GM10847 (cell line): ENCODE measurements around the gene CACNB4.

Experiments used
- POLR2A ChIP-seq: IDR thresholded peaks from 2 replicates; pipeline ENCODE4 v1.6.1; 2011; ENCODE audit not compliant: insufficient read length; ENCODE audit errors: extremely low read depth

The CACNB4 gene

GRCh38 chr2:151882786-151883445, 215.9 kb downstream of the CACNB4 start:
- TF ChIP-seq POLR2A, result no peak

- TF ChIP-seq POLR2A, result no peak
Observed at GRCh38 chr2:151881342-151881741, 217.5 kb downstream of the CACNB4 start.

- TF ChIP-seq POLR2A, result no peak
Observed at GRCh38 chr2:151880586-151880985, 218.3 kb downstream of the CACNB4 start.

GRCh38 chr2:151878655-151879563, 219.9 kb downstream of the CACNB4 start:
- no peak for TF ChIP-seq POLR2A

GRCh38 chr2:151878204-151878603, 220.6 kb downstream of the CACNB4 start:
- TF ChIP-seq POLR2A, result no peak

- TF ChIP-seq POLR2A, result no peak
Observed at GRCh38 chr2:151872463-151872862, 226.4 kb downstream of the CACNB4 start.

GRCh38 chr2:151869291-151869690, 229.6 kb downstream of the CACNB4 start:
- TF ChIP-seq POLR2A, result no peak

- no peak for TF ChIP-seq POLR2A
Observed at GRCh38 chr2:151862700-151863099, 236.1 kb downstream of the CACNB4 start.

GRCh38 chr2:151861174-151861573, 237.7 kb downstream of the CACNB4 start:
- no peak for TF ChIP-seq POLR2A

- no peak for TF ChIP-seq POLR2A
Observed at GRCh38 chr2:151860613-151861146, 238.2 kb downstream of the CACNB4 start.

- no peak for TF ChIP-seq POLR2A
Observed at GRCh38 chr2:151860210-151860609, 238.6 kb downstream of the CACNB4 start.

- TF ChIP-seq POLR2A, result no peak
Observed at GRCh38 chr2:151857650-151858049, 241.2 kb downstream of the CACNB4 start.

- TF ChIP-seq POLR2A, result no peak
Observed at GRCh38 chr2:151855111-151855510, 243.7 kb downstream of the CACNB4 start.

GRCh38 chr2:151853070-151853758, 245.6 kb downstream of the CACNB4 start:
- TF ChIP-seq POLR2A, result no peak

GRCh38 chr2:151852260-151853069, 246.4 kb downstream of the CACNB4 start:
- no peak for TF ChIP-seq POLR2A
